Loucy (cell line): Measurements from ENCODE around the gene ADGRG1.

Experiments
- H2AFZ ChIP-seq: fragments of 200-600 bp; sonication (generic); 2 replicates; pipeline ENCODE4 v1.6.0; 2016; ENCODE audit warnings: antibody characterized with exemption, mild to moderate bottlenecking, low read length, moderate library complexity
- H3F3A ChIP-seq: fragments of 200-600 bp; 2 replicates; pipeline ENCODE4 v1.6.0; 2016; ENCODE audit warnings: antibody characterized with exemption, low read depth, mild to moderate bottlenecking
- H3K27me3 ChIP-seq: fragments of 200-600 bp; sonication (generic); 2 replicates; pipeline ENCODE4 v1.6.1; 2014; ENCODE audit warnings: low read length, mild to moderate bottlenecking; ENCODE audit not compliant: insufficient read depth, poor library complexity, severe bottlenecking
- H3K36me3 ChIP-seq: fragments of 200-600 bp; sonication (generic); 2 replicates; pipeline ENCODE4 v1.6.1; 2016; ENCODE audit warnings: low read length; ENCODE audit not compliant: insufficient read depth
- H3K4me1 ChIP-seq: fragments of 200-600 bp; sonication (generic); 2 replicates; pipeline ENCODE4 v1.5.1; 2014; ENCODE audit warnings: low read length, mild to moderate bottlenecking; ENCODE audit not compliant: insufficient read depth, poor library complexity, severe bottlenecking
- H3K4me2 ChIP-seq: fragments of 200-600 bp; sonication (generic); 2 replicates; pipeline ENCODE4 v1.6.0; 2014; ENCODE audit warnings: antibody characterized with exemption, low read length, low read depth, mild to moderate bottlenecking; ENCODE audit not compliant: poor library complexity, severe bottlenecking
- H3K4me3 ChIP-seq: fragments of 200-600 bp; sonication (generic); 2 replicates; pipeline ENCODE4 v1.5.1; 2014; ENCODE audit warnings: low read length, mild to moderate bottlenecking, mixed read lengths; ENCODE audit not compliant: poor library complexity, severe bottlenecking
- H3K79me2 ChIP-seq: fragments of 200-600 bp; sonication (generic); 2 replicates; pipeline ENCODE4 v1.6.1; 2014; ENCODE audit warnings: low read length; ENCODE audit not compliant: insufficient read depth
- H3K9ac ChIP-seq: fragments of 200-600 bp; sonication (generic); 2 replicates; pipeline ENCODE4 v1.6.0; 2014; ENCODE audit warnings: mild to moderate bottlenecking, low read depth, low read length, moderate library complexity; ENCODE audit not compliant: poor library complexity, severe bottlenecking
- H3K9me2 ChIP-seq: fragments of 200-600 bp; sonication (generic); replicated peaks from 2 replicates; pipeline ENCODE4 v1.6.1; 2016; ENCODE audit warnings: low read depth, low read length, mixed read lengths
- H3K9me3 ChIP-seq: fragments of 200-600 bp; sonication (generic); 2 replicates; pipeline ENCODE4 v1.6.1; 2014; ENCODE audit warnings: mild to moderate bottlenecking, antibody characterized with exemption, low read length, low read depth; ENCODE audit not compliant: insufficient read depth
- H4K20me1 ChIP-seq: fragments of 200-600 bp; sonication (generic); 2 replicates; pipeline ENCODE4 v1.6.0; 2014; ENCODE audit warnings: antibody characterized with exemption, low read length, mild to moderate bottlenecking; ENCODE audit not compliant: insufficient read depth, poor library complexity, severe bottlenecking
- CTCF ChIP-seq: fragments of 200-600 bp; sonication (generic); conservative IDR thresholded peaks from 2 replicates; pipeline ENCODE4 v1.5.1; 2014; ENCODE audit warnings: mild to moderate bottlenecking, antibody characterized with exemption, low read length
- EZH2phosphoT487 ChIP-seq: fragments of 200-600 bp; IDR thresholded peaks from 2 replicates; pipeline ENCODE4 v1.6.1; 2018; ENCODE audit warnings: antibody characterized with exemption, mild to moderate bottlenecking, moderate library complexity, borderline replicate concordance

Gene ADGRG1

GRCh38 chr16:57648581-57649442 is 20.4 kb downstream of the ADGRG1 start:
- TF ChIP-seq CTCF, result peak; percentile 100
- TF ChIP-seq EZH2phosphoT487, result no peak
- Histone ChIP-seq H3K4me2 (no peak overlapping the region), H2AFZ (no peak overlapping the region), H3K79me2 (no peaks in the 10 kb centered on the region), H3K36me3 (no peaks in the 10 kb centered on the region), H3K4me1 (peaks cover 55% of the 10 kb centered on the region), H3K27me3 (no peaks in the 10 kb centered on the region), H3K9me2 (no peaks in the 10 kb centered on the region), H3F3A (no peaks in the 10 kb centered on the region), H3K9me3 (no peaks in the 10 kb centered on the region), H3K4me3 (no peak overlapping the region), H3K9ac (no peak overlapping the region), H4K20me1 (no peaks in the 10 kb centered on the region)

DNA sequence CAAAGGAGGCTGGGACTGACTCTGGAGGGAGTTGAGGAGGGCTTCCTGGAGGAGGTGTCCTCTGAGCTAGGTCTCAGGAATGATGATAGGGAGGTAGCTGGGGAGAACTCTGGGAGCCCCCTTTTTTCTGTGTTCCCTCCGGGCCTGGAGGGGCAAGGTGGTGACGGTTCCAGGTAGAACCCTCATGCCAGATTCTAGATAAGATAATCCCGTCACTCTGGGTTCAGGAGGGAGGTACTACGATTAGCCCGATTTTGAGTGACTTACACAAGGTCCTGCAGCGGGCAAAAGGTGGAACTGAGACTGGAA is 21.0 kb downstream of the ADGRG1 start:
- H3K36me3 ChIP-seq, result no peaks in the 10 kb centered on the region
- no peaks in the 10 kb centered on the region for H3K9me3 ChIP-seq
- no peak for TF ChIP-seq EZH2phosphoT487
- TF ChIP-seq CTCF, result no peak
- H3F3A ChIP-seq, result no peaks in the 10 kb centered on the region
- no peaks in the 10 kb centered on the region for H4K20me1 ChIP-seq
- no peaks in the 10 kb centered on the region for H3K79me2 ChIP-seq
- no peak overlapping the region for H2AFZ ChIP-seq
- no peak overlapping the region for H3K9ac ChIP-seq
- H3K4me2 ChIP-seq, result no peak overlapping the region
- H3K9me2 ChIP-seq, result no peaks in the 10 kb centered on the region
- no peaks in the 10 kb centered on the region for H3K27me3 ChIP-seq
- H3K4me3 ChIP-seq, result no peak overlapping the region
- H3K4me1 ChIP-seq, result peaks cover 50% of the 10 kb centered on the region

DNA sequence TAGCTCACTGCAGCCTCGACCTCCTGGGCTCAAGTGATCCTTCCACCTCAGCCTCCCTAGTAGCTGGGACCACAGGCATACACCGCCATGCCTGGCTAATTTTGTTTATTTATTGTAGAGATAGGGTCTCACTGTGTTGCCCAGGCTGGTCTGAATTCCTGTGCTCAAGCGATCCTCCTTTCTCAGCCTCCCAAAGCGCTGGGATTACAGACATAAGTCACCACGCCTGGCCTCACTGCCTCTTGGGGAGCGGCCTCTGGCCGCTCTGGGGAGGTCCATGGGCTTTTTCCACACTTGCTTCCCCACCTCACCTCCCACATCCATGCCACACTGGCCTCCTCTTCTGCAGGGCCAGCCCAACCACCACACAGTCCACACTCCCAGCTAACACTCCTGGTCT is 21.4 kb downstream of the ADGRG1 start:
- no peak for TF ChIP-seq CTCF
- TF ChIP-seq EZH2phosphoT487, result no peak
- Histone ChIP-seq H3K27me3 (no peaks in the 10 kb centered on the region), H3K4me2 (no peak overlapping the region), H3K9me3 (no peaks in the 10 kb centered on the region), H3K79me2 (no peaks in the 10 kb centered on the region), H3F3A (no peaks in the 10 kb centered on the region), H3K9ac (no peak overlapping the region), H3K36me3 (no peaks in the 10 kb centered on the region), H3K9me2 (no peaks in the 10 kb centered on the region), H3K4me1 (peaks cover 45% of the 10 kb centered on the region), H3K4me3 (no peak overlapping the region), H4K20me1 (no peaks in the 10 kb centered on the region), H2AFZ (no peak overlapping the region)
